ENCODE data around the gene FMNL3. TPM values are rescaled to one million over a fixed set of nuclear protein-coding genes. Genes with fewer than 3 reads are reported as not detected.

The FMNL3 gene
- polyA plus RNA-seq, 1 of the 3 experiments (the other 2 are of a cell fraction) = 10.2 TPM

DNA sequence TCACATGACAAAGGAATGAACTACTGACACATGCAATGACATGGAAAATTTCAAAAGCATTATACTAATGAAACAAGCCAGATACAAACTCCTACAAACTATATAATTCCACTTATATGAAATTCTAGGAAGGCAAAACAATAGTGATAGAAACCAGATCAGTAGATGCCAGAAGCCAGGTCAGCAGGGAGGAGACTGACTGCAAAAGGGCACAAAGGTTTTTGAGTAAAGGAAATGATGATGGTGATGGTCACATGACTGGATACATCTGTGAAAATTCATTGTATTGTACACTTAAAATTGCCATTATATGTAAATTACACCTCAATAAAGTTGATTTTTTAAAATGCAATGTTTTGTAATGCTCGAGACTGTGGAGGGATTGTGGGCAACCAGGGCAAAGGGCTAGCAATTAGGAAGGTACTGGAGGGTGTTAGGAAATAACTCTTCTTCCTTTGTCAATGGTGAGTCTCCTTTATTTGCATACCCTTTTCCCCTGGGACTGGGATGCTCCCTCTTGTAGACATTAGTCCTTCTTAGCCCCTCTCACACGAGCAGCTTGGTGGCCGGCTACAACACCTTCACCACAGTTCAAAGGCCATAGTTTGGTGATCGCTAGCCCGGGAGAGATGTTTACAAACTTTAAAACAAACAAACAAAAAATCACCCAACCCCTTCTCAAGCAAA lies 90.5 kb downstream of the FMNL3 start:
- H3K9ac ChIP-seq = no peak overlapping the region
- no peaks in the 10 kb centered on the region for H3K27me3 ChIP-seq (ENCODE audit: insufficient read depth)
- ChIA-PET POLR2A (no interaction called here), CTCF (interaction anchor here (0.9 to 13.7 kb wide), 2 partner anchors 20 to 36 kb away, joined by 4 to 102 read pairs; no protein-coding TSS in a partner anchor)
- 87% methylated on average over 5 of the region's 5 CpGs for WGBS (ENCODE audit: low lambda C conversion rate)
- no peak overlapping the region for H2AFZ ChIP-seq (ENCODE audit: low read depth)
- DNase-seq = no peak
- H3K4me2 ChIP-seq = no peak overlapping the region
- H4K20me1 ChIP-seq (ENCODE audit: insufficient read depth) = no peaks in the 10 kb centered on the region
- no peaks in the 10 kb centered on the region for H3K79me2 ChIP-seq (ENCODE audit: insufficient read depth)
- H3K36me3 ChIP-seq (replicated peaks in 1 of 2; ENCODE audit: control insufficient read depth in 1 of 2, insufficient read depth in 2 of 2, low read length in 1 of 2) = no peaks in the 10 kb centered on the region
- H3K4me1 ChIP-seq (ENCODE audit: control insufficient read depth in 1 of 2, insufficient read depth in 2 of 2, low read depth in 1 of 2, low read length in 1 of 2) = peaks cover 2 to 6% of the 10 kb centered on the region in 2 experiments; a peak in 2 of 4 replicates
- H3K27ac ChIP-seq (ENCODE audit: low read depth in 2 of 2, low read length in 1 of 2) = no peak overlapping the region
- no peak overlapping the region for H3K4me3 ChIP-seq (ENCODE audit: low read depth in 2 of 2, low read length in 1 of 2)
- H3K9me2 ChIP-seq = no peaks in the 10 kb centered on the region
- peaks cover 10% of the 10 kb centered on the region for H3F3A ChIP-seq (replicated peaks; ENCODE audit: insufficient read depth)
- H3K9me3 ChIP-seq = peaks cover 11% of the 10 kb centered on the region; the same call in 1 of the 2 replicates
- TF ChIP-seq TEAD4 (IDR thresholded peaks at IDR 0.05; ENCODE audit: borderline replicate concordance, insufficient read depth) (no peak), RCOR1 (IDR thresholded peaks at IDR 0.05; ENCODE audit: low read length) (no peak), FOSL2 (IDR thresholded peaks at IDR 0.05; ENCODE audit: borderline replicate concordance, low read depth) (no peak), EZH2phosphoT487 (IDR thresholded peaks at IDR 0.05; ENCODE audit: borderline replicate concordance, low read depth) (no peak), YY1 (IDR thresholded peaks at IDR 0.05; ENCODE audit: low read depth) (no peak), FOXJ3 (CRISPR knock-in tag; IDR thresholded peaks at IDR 0.05) (no peak), TCF12 (IDR thresholded peaks at IDR 0.05) (no peak), ELF1 (IDR thresholded peaks at IDR 0.05) (no peak), SIN3A (IDR thresholded peaks at IDR 0.05; ENCODE audit: borderline replicate concordance, low read depth, low read length) (no peak), SMC3 (IDR thresholded peaks at IDR 0.05; ENCODE audit: low read depth, low read length) (no peak), FOXM1 (IDR thresholded peaks at IDR 0.05; ENCODE audit: low read depth) (no peak), MEF2A (IDR thresholded peaks at IDR 0.05; ENCODE audit: borderline replicate concordance, low read depth) (no peak), MXI1 (IDR thresholded peaks at IDR 0.05; ENCODE audit: low read depth, low read length) (no peak), JUND (IDR thresholded peaks at IDR 0.05) (no peak), TAF1 (IDR thresholded peaks at IDR 0.05; ENCODE audit: borderline replicate concordance, low read depth, low read length) (no peak)
- TF ChIP-seq, protein P1, sequence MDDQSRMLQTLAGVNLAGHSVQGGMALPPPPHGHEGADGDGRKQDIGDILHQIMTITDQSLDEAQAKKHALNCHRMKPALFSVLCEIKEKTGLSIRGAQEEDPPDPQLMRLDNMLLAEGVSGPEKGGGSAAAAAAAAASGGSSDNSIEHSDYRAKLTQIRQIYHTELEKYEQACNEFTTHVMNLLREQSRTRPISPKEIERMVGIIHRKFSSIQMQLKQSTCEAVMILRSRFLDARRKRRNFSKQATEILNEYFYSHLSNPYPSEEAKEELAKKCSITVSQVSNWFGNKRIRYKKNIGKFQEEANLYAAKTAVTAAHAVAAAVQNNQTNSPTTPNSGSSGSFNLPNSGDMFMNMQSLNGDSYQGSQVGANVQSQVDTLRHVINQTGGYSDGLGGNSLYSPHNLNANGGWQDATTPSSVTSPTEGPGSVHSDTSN (IDR thresholded peaks at IDR 0.05) = no peak
- TF ChIP-seq, protein P2, sequence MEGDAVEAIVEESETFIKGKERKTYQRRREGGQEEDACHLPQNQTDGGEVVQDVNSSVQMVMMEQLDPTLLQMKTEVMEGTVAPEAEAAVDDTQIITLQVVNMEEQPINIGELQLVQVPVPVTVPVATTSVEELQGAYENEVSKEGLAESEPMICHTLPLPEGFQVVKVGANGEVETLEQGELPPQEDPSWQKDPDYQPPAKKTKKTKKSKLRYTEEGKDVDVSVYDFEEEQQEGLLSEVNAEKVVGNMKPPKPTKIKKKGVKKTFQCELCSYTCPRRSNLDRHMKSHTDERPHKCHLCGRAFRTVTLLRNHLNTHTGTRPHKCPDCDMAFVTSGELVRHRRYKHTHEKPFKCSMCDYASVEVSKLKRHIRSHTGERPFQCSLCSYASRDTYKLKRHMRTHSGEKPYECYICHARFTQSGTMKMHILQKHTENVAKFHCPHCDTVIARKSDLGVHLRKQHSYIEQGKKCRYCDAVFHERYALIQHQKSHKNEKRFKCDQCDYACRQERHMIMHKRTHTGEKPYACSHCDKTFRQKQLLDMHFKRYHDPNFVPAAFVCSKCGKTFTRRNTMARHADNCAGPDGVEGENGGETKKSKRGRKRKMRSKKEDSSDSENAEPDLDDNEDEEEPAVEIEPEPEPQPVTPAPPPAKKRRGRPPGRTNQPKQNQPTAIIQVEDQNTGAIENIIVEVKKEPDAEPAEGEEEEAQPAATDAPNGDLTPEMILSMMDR (IDR thresholded peaks at IDR 0.05) = no peak
